ENCODE measurements around the gene SLC44A4.
"Not testable (repeated sequence)": the region's sequence is repeated elsewhere in the genome, so short reads cannot be mapped to it uniquely, and the experiment has no call there.

Gene SLC44A4

DNA sequence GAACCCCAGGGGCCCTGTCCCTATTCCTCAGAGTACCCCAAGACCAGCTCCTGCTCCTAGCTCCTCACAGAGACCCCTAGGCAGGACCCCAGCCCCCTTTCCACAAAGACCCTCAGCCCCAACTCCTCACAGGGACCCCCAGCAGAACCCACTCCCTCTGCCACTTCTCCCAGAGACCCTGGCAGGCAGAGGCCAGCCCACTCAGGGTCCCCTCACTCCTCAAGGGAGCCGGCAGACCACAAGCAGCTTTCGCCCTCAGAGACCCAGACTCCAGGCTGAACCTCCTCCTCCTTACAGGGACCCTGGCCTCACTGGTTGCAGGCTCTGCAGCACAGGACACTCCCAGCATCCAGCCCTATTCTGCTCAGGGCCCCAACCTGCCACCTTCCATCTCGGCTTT is 575 bp downstream of the SLC44A4 start:
- no peak for DNase-seq

DNA sequence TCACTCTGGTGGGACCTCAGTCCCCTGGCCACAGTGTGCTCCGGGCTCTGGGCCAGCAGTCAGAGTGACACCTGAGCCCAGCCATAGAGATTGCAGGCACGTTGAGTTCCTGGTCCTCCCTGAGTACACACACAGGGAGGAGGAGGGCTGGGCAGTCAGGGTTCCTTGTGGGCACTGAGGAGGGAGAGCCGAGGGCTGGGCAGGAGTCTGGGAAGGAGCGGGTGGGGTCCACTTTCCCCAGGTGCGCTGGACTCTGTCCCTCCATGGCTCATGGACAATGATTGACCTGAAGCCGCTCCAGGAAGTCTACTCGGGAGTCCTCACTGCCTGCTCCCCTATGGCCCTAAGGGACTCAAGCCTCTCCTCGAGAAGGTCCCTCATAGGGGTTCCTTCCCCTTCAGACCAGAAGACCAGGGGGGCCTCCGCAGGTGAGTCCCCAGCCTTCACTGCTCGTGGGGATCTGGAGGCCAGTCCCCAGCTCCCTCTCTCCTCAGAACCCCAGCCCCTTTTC is 1.1 kb downstream of the SLC44A4 start:
- no peak for DNase-seq

DNA sequence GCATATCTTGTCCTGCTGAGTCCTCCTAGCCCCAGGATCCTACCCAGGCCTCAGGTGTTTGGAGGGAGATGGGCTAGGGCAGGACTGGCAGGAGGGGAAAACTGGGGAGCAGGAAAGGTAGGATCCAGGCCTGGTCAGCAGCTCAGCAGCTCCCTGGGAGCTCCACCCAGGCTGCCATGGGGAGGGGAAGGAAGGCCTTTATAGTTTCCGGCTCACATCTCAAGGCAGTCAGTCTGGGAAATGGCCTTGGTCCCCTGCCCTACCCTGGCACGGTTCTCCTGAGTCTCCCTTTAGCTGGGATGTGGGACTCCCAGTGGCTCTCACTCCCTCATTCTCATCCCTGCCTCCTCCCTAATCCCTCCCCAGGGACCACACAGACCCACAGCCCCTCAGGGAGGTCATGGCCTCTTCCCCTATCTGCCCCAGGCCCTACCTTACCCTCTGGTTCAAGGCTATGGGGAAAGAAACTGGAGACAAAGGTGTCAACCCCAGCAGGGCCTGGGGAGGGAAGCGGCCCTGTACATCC is 1.6 kb downstream of the SLC44A4 start:
- no peak for DNase-seq

DNA sequence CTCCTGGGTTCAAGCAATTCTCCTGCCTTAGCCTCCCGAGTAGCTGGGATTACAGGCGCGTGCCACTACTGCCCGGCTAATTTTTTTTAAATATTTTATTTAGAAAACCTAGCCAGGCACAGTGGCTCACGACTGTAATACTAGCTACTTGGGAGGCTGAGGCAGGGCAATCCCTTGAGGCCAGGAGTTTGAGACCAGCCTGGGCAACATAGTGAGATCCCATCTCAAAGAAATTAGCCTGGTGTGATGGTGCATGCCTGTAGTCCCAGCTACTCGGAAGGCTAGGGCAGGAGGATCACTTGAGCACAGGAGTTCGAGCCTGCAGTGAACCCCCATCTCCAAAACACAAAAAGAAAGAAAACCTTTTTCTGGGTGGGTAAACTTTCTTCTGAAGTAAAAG is 2.4 kb downstream of the SLC44A4 start:
- DNase-seq = no peak

DNA sequence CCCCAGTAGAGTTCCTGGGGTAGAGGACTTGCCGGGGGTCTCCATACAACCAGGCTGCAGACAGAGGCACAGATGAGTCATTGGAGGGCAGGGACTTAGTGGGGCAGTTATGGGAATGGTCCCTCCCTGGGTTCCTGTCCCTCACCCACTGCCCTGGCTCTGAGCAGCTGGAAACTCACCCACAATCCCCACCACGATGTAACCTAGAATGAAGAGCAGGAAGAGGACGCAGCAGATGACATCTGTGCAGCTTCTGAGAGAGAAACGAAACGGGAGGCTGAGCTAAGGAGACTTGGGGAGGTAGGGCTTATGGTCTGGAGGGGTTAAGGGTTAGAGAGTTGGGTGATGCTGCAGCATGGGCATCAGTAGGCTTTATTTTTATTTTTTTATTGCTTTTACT is 2.9 kb downstream of the SLC44A4 start:
- no peak for DNase-seq

DNA sequence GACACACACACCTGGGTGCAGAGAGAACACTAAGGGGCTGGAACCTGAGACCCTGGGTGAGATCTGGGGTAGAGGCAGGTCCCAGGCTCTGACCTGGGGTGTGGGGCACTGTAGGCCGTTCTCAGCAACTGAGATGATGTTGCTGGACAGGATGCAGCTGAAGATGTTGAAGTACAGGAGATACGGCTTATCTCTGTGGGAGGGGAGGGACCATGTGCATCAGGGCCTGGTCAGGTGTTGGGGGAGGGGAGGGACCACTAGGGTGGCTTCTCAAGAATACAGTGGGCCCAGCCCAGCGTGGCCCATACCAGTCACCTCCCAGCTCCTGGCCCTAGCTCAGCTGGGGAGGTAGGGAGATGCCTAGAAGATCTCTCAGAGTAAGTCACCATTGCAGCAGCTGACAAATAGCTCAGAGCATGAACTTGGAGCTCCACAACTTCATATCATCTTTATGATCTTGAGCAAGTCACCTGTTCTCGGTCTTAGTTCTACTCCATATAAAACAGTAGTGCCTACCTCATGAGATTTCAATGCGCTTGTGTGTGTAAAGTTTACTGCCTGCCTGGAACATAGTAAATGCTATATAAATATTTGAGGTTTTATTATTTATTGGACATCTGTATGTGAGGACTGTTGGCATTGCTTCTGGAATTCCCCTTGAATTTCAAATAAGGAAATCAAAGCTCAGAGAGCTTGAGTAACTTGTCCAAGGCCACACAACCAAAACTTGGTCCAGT is 3.8 kb downstream of the SLC44A4 start:
- DNase-seq = no peak

DNA sequence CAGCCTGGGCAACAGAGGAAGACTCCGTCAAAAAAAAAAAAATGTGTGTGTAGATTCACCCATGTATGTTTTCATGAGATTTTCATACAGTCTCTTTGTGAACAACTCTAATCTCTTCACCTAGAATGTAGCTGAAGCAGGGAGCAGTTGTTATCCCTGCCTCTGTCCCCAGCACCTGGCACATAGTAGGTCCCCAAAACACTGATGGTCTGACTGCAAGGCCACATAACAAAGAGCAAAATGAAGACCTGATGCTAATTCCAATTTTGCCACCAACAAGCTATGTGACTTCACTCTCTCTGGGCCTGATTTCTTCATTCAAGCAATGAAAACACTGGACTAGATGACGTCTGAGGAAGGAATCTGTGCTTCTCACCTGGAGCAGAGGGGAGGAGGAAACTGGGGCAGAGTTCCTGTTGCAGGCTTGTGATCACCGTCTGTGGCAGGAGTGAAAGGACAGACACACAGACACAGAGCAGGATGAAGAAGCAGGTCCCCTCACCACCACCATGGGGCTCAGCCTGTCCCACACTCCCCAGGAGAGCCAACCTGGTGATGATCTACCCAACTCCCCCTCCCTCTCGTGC is 4.6 kb downstream of the SLC44A4 start:
- no peak for DNase-seq

DNA sequence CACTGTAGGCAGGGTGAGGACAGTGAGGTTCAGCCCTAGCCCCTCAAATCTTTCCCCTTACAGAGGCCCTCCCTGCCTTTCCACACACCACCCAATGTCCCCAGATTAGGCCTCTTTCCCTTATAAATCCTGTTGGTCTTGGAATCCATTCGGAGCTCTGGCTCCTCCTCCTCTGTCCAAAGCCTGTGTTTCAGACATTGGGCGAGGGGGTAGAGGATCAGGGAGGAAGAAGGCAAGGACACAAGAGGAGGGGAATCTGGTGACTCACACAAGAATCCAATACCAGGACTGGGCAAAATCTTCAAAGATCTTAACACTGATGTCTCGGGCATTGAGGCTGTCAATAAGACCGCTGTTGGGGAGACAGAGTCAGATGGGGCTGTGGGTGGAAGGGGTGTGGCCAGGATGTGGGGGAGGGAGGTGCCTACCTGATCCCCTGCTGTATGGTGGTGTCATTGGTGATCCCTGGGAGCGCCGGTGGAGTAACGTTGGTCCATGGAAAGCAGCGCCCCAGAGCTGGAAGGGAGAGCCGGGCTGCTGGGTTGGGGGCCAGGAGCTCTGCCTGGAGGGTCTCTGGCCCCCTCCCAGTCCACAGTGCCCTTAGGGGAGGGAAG is 7.6 kb downstream of the SLC44A4 start:
- DNase-seq = no peak

DNA sequence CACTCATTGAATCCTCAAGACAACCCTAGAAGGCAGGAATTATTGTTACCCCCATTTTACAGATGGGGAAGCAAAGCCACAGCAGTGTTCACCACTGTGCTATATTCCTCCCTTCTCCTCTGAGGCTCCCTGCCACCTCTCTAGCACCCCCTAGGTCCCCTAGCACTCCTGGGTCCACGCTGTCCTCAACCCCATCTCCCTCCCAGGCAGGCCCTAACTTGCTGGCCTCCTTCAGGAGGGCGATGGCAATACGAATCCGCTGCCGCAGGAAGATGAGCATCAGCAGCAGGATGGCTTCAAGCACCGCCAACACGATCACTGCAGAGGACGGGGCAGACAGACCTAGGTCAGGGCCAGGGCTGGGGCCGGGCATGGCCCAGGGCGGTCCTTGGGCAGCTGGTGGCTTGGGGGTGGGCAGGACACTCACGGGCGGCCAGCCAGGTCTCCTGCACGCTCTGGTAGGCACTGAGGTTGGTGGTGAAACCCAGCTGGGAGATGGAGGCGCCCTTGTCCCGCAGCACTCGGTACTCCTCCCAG is 8.3 kb downstream of the SLC44A4 start:
- no peak for DNase-seq

DNA sequence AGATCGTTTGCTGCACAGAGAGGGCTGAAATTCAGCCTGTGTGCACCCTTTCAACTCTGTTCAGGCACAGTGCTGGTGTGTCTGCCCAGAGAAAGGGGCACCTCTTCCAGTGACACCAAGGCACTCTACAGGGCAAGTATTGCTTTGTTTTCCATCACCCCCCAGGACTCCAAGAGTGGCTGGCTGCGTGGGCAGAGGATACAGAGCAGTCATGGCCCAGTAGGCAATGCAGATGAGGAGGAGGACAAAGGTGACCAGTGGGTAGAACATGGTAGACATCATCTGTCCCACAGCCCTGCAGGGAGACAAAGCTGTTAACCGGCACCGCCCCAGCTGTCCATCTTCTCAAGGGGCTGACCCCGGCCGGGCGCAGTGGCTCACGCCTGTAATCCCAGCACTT is 9.5 kb downstream of the SLC44A4 start:
- no peak for DNase-seq

DNA sequence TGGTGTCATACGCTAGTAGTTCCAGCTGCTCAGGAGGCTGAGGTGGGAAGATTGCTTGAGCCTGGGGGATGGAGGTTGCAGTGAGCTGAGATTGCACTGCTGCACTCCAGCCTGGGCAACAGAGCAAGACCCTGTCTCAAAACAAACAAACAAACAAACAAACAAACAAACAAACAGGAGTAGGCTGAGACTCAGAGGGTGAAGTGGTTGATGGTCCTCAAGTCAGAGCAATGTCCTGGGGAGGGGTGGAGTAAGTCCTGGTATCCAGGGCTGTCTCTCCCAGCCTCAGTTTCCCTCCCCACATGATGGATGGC is 10.2 kb downstream of the SLC44A4 start:
- not testable (repeated sequence) for DNase-seq

DNA sequence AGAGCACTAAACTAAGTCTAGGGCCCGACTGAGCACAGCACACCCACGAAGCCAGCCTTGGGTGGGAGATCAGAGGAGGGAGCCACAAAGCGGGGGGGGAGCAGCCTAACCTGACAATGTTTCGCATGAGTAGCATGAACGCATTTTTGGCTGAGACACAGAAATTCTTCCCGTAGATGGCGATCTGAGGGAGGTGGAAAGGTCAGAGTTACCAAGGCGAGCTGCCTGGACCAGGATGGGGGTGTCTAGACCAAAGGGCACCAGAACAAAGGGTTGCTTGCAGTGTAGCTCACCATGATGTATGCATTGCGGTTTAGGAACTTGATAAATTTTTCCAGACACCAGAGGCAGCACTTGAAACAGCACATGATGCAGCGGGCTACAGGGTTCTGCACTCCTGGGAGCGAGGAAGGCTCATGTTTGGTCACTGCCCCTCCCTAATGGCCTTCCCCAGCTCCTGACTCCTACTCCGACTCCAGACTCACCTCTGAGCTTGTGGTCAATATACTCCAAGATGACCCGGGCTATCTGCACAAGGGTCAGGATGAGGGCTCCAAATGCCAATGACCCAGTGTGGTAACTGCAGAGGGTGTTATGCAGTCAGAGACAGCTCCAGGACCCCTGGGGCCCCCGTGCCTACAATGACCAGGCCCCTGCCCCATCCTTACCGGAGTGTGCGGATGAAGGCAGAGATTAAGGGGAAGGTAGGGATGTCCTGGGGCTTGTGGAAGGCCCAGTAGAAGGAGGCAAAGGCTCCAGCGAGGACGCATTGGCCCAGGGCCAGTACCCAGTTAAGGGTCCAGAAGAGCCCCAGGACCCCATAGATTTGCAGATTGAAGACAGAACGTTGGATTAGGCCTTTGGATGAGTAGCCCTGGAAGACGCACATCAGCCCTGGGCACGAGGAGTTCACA is 13.3 kb downstream of the SLC44A4 start:
- no peak for DNase-seq

DNA sequence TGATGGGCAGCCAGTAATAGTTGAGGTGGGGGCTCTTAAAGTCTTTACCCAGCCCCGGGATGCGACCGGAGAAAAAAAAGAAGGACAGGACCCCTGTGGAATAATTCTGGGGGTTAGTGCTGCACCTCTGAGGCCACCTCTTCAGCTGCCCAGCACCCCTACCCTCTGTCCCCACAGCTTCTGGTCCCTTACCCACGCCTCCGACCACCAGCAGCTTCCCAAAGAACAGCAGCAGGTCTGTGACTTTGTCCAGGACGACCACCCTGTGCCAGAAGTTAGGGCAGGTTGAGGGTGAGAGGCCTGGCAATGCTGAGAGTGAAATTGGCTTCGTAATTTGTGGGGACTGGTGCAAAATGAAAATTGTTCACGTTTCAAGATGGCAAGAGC is 14.0 kb downstream of the SLC44A4 start:
- DNase-seq = no peak

DNA sequence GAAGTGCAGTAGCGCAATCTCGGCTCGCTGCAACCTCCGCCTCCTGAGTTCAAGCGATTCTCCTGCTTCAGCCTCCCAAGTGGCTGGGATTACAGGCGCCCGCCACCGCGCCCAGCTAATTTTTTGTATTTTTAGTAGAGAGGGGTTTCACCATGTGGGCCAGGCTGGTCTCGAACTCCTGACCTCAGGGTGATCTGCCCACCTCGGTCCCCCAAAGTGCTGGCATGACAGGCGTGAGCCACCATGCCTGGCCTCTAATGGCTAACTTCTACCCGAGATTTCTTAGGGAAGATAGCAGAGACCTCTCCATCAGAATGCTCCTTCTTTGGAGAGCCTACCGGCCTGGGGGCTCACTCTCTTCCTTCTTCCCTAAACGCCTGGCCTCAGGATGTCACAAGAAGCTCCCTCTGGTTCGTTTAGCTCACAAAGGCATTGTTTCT is 14.7 kb downstream of the SLC44A4 start:
- not testable (repeated sequence) for DNase-seq

DNA sequence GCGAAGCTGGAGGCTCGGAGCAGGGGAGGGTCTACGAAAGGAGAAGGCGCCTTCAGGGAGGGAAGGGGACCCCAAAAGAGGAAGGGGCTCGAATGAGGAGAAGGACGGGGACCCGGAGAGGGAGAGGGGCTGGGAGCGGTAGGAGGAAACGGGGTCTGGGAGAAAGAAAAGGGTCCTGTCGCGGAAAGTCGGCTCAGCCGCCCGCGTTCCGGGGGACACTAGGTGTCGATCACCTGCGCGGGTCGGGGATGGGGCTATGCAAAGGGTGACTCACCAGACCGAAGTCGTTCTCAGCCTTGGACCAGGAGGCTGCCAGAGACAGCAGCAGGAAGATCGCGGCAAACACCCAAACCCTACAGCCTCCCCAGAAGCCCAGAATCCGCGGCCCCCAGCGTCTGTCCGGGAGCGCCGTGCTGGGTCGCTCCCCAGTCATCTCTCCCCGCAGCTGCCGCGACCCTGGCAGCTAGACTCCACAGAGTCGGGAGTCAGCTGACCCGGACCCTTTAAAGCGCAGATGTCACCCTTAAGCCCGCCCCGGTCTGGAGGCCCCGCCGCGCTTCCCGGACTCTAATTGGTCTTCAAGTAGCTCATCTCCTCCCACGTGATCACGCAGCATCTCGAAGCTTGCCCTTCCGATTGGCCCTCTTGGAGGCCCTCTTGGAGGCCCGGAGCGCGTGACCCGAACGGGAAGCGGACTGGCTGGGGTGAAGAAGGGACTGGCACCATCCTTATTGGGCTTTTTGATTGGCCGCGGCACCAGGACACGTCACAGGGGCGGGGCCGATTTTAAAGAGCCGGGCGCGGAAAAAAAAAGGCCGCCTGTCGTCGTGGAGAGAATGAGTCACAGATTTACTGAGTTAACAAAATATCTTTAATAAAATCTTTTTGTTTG is 16.2 kb downstream of the SLC44A4 start, which contains the start of gene NEU1:
TSS of gene NEU1 (minus strand) at position 478 of the 892 bp plus-strand sequence. CDS start at position 433, 45 bp downstream.
- peak; percentile 97 for DNase-seq

DNA sequence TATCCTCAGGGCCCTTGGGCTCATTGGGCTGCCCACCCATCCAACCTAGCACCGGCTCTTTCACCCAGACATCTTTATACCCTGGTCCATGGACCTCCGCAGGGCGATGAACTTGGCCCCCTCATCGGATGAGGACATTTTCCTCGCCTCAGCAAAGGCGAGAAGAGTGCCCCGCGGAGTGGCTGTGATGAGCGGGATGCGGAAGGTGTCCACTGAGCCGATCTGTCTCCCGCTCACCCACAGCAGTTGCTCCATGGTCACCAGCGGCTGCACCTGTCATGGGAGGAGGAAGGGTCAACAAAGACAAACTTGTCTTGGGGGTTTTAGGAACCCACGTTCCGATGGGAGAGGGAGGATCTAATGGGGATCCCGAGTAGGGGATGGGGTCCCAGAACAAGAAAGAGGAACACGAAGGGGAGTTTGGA is 16.9 kb downstream of the SLC44A4 start:
- no peak for DNase-seq

DNA sequence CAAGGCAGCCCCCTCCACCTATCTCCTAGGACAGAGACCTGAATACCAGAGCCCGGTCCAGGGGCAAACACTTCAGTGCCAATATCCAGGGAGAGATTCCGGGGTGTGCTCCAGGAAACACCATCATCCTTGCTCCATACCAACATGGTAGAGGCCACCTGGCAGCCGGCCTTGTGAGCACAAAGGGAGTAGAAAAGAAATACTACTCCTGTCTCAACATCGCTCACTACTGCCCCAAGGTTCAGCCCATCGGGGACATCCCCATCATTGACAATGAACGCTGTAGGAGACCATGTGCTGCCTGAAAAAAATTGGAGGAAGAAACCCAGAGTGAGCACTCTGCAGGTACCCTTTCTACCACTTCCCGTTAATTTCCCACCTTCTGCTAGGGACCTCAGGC is 17.6 kb downstream of the SLC44A4 start:
- no peak for DNase-seq

DNA sequence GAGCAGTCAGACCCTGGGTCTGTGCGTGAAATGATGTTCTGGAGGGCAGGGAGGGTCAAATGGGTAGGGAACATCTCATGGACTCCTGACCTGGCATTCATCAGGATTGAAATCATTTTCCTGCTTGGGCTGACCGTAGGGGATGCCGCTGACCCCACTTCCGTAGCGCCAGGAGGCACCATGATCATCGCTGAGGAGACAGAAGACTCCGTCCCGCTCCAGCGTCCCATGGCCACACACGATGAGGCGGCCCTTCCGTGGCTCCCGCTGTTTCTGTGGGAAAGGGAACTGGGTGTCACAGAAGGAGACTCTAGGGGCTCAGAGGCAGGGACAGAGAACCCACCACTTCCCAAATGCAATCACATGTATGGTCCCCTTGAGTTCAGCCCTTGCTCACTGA is 18.4 kb downstream of the SLC44A4 start:
- no peak for DNase-seq

DNA sequence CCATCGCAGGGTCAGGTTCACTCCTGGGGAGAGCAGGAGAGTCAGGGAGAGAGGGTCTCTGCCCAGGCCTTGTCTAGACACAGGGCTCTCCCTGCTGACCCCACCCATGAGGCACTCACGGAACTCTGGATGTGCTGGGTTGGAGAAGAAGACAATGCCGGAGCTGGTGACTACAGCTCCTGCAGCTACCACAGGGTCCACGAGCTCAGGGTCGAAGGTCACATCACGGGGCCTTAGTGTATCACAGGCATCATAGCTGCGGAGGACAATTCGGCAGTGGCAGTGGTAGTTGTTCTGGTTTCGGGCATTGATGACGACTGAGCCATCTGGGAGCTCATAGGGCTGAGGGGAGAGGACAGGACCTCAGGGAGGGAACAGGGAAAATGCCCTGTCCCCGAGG is 18.9 kb downstream of the SLC44A4 start:
- DNase-seq = no peak

DNA sequence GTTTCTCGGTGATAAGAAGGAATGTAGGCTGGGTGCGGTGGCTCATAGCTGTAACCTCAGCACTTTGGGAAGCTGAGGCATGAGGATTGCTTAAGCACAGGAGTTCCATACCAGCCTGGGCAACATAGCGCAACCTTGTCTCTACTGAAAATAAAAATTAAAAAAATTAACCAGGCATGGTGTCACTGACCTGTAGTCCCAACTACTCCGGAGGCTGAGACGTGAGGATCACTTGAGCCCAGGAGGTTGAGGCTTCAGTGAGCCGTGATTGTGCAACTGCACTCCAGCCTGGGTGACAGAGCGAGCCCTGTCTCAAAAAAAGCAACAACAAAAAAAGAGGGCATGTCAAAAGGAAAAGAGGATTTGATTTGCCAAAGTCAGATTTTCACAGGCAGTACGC is 20.1 kb downstream of the SLC44A4 start:
- DNase-seq = no peak

DNA sequence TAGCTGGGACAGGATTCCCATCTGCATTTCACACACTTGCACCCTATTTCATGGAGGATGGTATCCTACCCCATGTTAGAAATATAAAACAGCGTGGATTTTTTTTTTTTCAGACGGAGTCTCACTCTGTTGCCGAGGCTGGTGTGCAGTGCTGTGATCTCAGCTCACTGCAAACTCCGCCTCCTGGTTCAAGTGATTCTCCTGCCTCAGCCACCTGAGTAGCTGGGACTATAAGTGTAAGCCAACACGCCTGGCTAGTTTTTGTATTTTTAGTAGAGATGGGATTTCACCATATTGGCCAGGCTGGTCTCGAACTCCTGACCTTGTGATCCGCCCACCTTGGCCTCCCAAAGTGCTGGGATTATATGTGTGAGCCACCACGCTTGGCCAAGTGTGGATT is 21.0 kb downstream of the SLC44A4 start:
- DNase-seq = not testable (repeated sequence)
